Suprapubic skin (tissue), 4 donors: ENCODE measurements around the gene ERC2. TPM values are rescaled to one million over a fixed set of nuclear protein-coding genes. Genes with fewer than 3 reads are reported as not detected.

Experiments
- DNase-seq, 2 donors: peaks; one replicate each; pipeline ENCODE4 v3.0.0-alpha.2; 2019; ENCODE audit warnings: low spot score in 2 of 2
- H3K27ac ChIP-seq: fragments of 200-600 bp; sonication (generic); one replicate; pipeline ENCODE4 v1.5.1; 2019
- H3K27me3 ChIP-seq: fragments of 200-600 bp; sonication (generic); one replicate; pipeline ENCODE4 v1.5.1; 2019
- H3K36me3 ChIP-seq: fragments of 200-600 bp; sonication (generic); one replicate; pipeline ENCODE4 v1.5.1; 2019
- H3K4me1 ChIP-seq: fragments of 200-600 bp; sonication (generic); one replicate; pipeline ENCODE4 v1.5.1; 2019
- H3K4me3 ChIP-seq: fragments of 200-600 bp; sonication (generic); one replicate; pipeline ENCODE4 v1.5.1; 2019; ENCODE audit warnings: mild to moderate bottlenecking
- H3K9me3 ChIP-seq: fragments of 200-600 bp; sonication (generic); one replicate; pipeline ENCODE4 v1.5.1; 2019
- CTCF ChIP-seq, 2 donors: fragments of 200-600 bp in 1 of 2; fragments of 450-650 bp in 1 of 2; sonication (generic) in 1 of 2; IDR thresholded peaks; one replicate each; pipeline ENCODE4 v1.5.1; 2016 to 2019; ENCODE audit warnings: antibody characterized with exemption in 2 of 2, mild to moderate bottlenecking in 1 of 2, moderate library complexity in 1 of 2
- EP300 ChIP-seq: sonication (generic); formaldehyde crosslinking; IDR thresholded peaks from one replicate; pipeline ENCODE4 v1.6.1; 2017; ENCODE audit warnings: antibody characterized with exemption
- POLR2A ChIP-seq, 2 donors: fragments of 450-650 bp; IDR thresholded peaks; one replicate each; pipeline ENCODE4 v1.6.1; 2017; ENCODE audit warnings: antibody characterized with exemption in 2 of 2, mild to moderate bottlenecking in 2 of 2, moderate library complexity in 2 of 2
- POLR2AphosphoS5 ChIP-seq, 3 donors: sonication (generic); formaldehyde crosslinking; IDR thresholded peaks; one replicate each; pipeline ENCODE4 v1.6.1; 2017; ENCODE audit warnings: antibody characterized with exemption in 3 of 3
- WGBS: methylation state at CpG from one replicate; pipeline ENCODE4 v1.1.5; 2018; 5-methylcytosine and 5-hydroxymethylcytosine counted together
- total RNA-seq, 4 donors: library from RNA; depleted of rRNA; stranded (reverse); fragments of >200 nt; gene quantifications; one replicate each; pipeline ENCODE4 v1.1.0, GENCODE V29; 2016

The ERC2 gene
- total RNA-seq, 4 donors from 2014 or later, result 0.21 TPM; not detected in 3

- Histone ChIP-seq H3K4me3 (no peak overlapping the region), H3K36me3 (no peaks in the 10 kb centered on the region), H3K27ac (no peak overlapping the region), H3K9me3 (peaks cover 6% of the 10 kb centered on the region), H3K27me3 (no peaks in the 10 kb centered on the region), H3K4me1 (no peaks in the 10 kb centered on the region)
- DNase-seq, result no peak
- no peak for TF ChIP-seq EP300
- TF ChIP-seq POLR2AphosphoS5 (IDR thresholded peaks at IDR 0.05), result no peak
- TF ChIP-seq POLR2A (IDR thresholded peaks at IDR 0.05), result no peak
- no peak for TF ChIP-seq CTCF (IDR thresholded peaks at IDR 0.05)
- WGBS, result 79% methylated on average over 4 of the region's 4 CpGs
Measured at GRCh38 chr3:56207922-56208321, 260.3 kb downstream of the ERC2 start.

- TF ChIP-seq CTCF (IDR thresholded peaks at IDR 0.05) (no peak), POLR2AphosphoS5 (IDR thresholded peaks at IDR 0.05) (no peak), EP300 (no peak), POLR2A (IDR thresholded peaks at IDR 0.05) (no peak)
- H3K27me3 ChIP-seq, result no peaks in the 10 kb centered on the region
- H3K36me3 ChIP-seq, result no peaks in the 10 kb centered on the region
- no peak overlapping the region for H3K4me3 ChIP-seq
- H3K27ac ChIP-seq, result no peak overlapping the region
- 69% methylated on average over 3 of the region's 3 CpGs for WGBS
- no peak for DNase-seq
- no peaks in the 10 kb centered on the region for H3K9me3 ChIP-seq
- no peaks in the 10 kb centered on the region for H3K4me1 ChIP-seq
Measured at GRCh38 chr3:56205406-56205805, 262.9 kb downstream of the ERC2 start.

- Histone ChIP-seq H3K9me3 (no peaks in the 10 kb centered on the region), H3K36me3 (no peaks in the 10 kb centered on the region), H3K27me3 (no peaks in the 10 kb centered on the region), H3K4me3 (no peak overlapping the region), H3K4me1 (no peaks in the 10 kb centered on the region), H3K27ac (no peak overlapping the region)
- DNase-seq, result no peak
- TF ChIP-seq POLR2AphosphoS5 (IDR thresholded peaks at IDR 0.05) (no peak), CTCF (IDR thresholded peaks at IDR 0.05) (no peak), POLR2A (IDR thresholded peaks at IDR 0.05) (no peak), EP300 (no peak)
- WGBS, result 72% methylated on average over 4 of the region's 4 CpGs
Measured at GRCh38 chr3:56202997-56203396, 265.3 kb downstream of the ERC2 start.

- WGBS, result 0% methylated on average over 1 of the region's 1 CpG
- no peaks in the 10 kb centered on the region for H3K4me1 ChIP-seq
- no peaks in the 10 kb centered on the region for H3K9me3 ChIP-seq
- no peak overlapping the region for H3K27ac ChIP-seq
- DNase-seq, result no peak
- no peak overlapping the region for H3K4me3 ChIP-seq
- no peaks in the 10 kb centered on the region for H3K36me3 ChIP-seq
- TF ChIP-seq CTCF (IDR thresholded peaks at IDR 0.05) (no peak), EP300 (no peak), POLR2AphosphoS5 (IDR thresholded peaks at IDR 0.05) (no peak), POLR2A (IDR thresholded peaks at IDR 0.05) (no peak)
- no peaks in the 10 kb centered on the region for H3K27me3 ChIP-seq
Measured at GRCh38 chr3:56201407-56201806, 266.9 kb downstream of the ERC2 start.

- Histone ChIP-seq H3K4me1 (no peaks in the 10 kb centered on the region), H3K4me3 (no peak overlapping the region), H3K27ac (no peak overlapping the region), H3K9me3 (no peaks in the 10 kb centered on the region), H3K27me3 (no peaks in the 10 kb centered on the region), H3K36me3 (no peaks in the 10 kb centered on the region)
- no peak for TF ChIP-seq POLR2AphosphoS5 (IDR thresholded peaks at IDR 0.05)
- TF ChIP-seq CTCF (IDR thresholded peaks at IDR 0.05), result no peak
- TF ChIP-seq EP300, result no peak
- no peak for TF ChIP-seq POLR2A (IDR thresholded peaks at IDR 0.05)
- DNase-seq, result no peak
Measured at GRCh38 chr3:56200251-56200650, 268.0 kb downstream of the ERC2 start.
